Upper lobe of right lung (tissue), 1 donor: ENCODE results near the gene ECE2. TPM values are rescaled to one million over a fixed set of nuclear protein-coding genes. Genes with fewer than 3 reads are reported as not detected.
A peak's percentile ranks its signal among the peaks of the same experiment; 100 is the strongest.
"Not testable (repeated sequence)": the region's sequence is repeated elsewhere in the genome, so short reads cannot be mapped to it uniquely, and the experiment has no call there.

Experiments used
- ATAC-seq: fragments of 200-7000 bp; cut with Tn5 transposase; one replicate; pipeline ENCODE4 v1.9.1; 2020; ENCODE audit warnings: mild to moderate bottlenecking, moderate library complexity
- DNase-seq: peaks from one replicate; pipeline ENCODE4 v3.0.0-alpha.2; 2020
- H3K27ac ChIP-seq: fragments of 200-600 bp; one replicate; pipeline ENCODE4 v1.8.0; 2022
- H3K27me3 ChIP-seq: fragments of 200-600 bp; one replicate; pipeline ENCODE4 v1.8.0; 2022; ENCODE audit warnings: mild to moderate bottlenecking
- H3K36me3 ChIP-seq: fragments of 200-600 bp; one replicate; pipeline ENCODE4 v1.8.0; 2022
- H3K4me1 ChIP-seq: fragments of 200-600 bp; one replicate; pipeline ENCODE4 v1.8.0; 2022
- H3K4me3 ChIP-seq: fragments of 200-600 bp; one replicate; pipeline ENCODE4 v1.8.0; 2022; ENCODE audit warnings: mild to moderate bottlenecking
- H3K9me3 ChIP-seq: fragments of 200-600 bp; one replicate; pipeline ENCODE4 v1.8.0; 2022
- CTCF ChIP-seq: fragments of 200-600 bp; IDR thresholded peaks from one replicate; pipeline ENCODE4 v1.8.0; 2022; ENCODE audit warnings: antibody characterized with exemption
- intact Hi-C: fragments of 100-400 bp; cut with DNase I; formaldehyde crosslinking; loops from one replicate; pipeline ENCODE4 v1.11.0; 2022
- microRNA-seq: library from miRNA; unstranded; fragments of <30 nt; microRNA quantifications from one replicate; pipeline ENCODE4 v1.2.0, GENCODE V29; 2020; ENCODE audit warnings: borderline microRNAs expressed
- total RNA-seq: library from RNA; stranded (reverse); fragmentation: NEBNext Ultra II Directional; extraction: Animal tissue kit (Norgen Biotek cat#: 25700); gene quantifications from one replicate; pipeline ENCODE4 v1.2.1, GENCODE V29; 2021
- donor health status: DM: no; HTN: yes; CAD: no; lungs with severe emphysema.

Gene ECE2
- total RNA-seq, 1 donor from 2014 or later = not detected

- no peak for ATAC-seq
- peak overlapping the region; percentile 89 for H3K27ac ChIP-seq
- H3K4me1 ChIP-seq = peaks cover 26% of the 10 kb centered on the region
- DNase-seq = peak; percentile 75
- H3K27me3 ChIP-seq = no peaks in the 10 kb centered on the region
- peak; percentile 11 for TF ChIP-seq CTCF
- intact Hi-C loops = no loop called here
- H3K4me3 ChIP-seq = peak overlapping the region; percentile 21
- no peaks in the 10 kb centered on the region for H3K9me3 ChIP-seq
- H3K36me3 ChIP-seq = peaks cover 37% of the 10 kb centered on the region
These were observed 62.7 kb downstream of the ECE2 start for GRCh38 chr3:184338511-184338945.

- peak overlapping the region; percentile 89 for H3K27ac ChIP-seq
- intact Hi-C loops = no loop called here
- H3K36me3 ChIP-seq = peaks cover 36% of the 10 kb centered on the region
- H3K4me3 ChIP-seq = peak overlapping the region; percentile 21
- H3K27me3 ChIP-seq = no peaks in the 10 kb centered on the region
- no peaks in the 10 kb centered on the region for H3K9me3 ChIP-seq
- no peak for DNase-seq
- TF ChIP-seq CTCF = no peak
- ATAC-seq = no peak
- H3K4me1 ChIP-seq = peaks cover 26% of the 10 kb centered on the region
These were observed 63.2 kb downstream of the ECE2 start for GRCh38 chr3:184339001-184339400.

- H3K4me1 ChIP-seq = peaks cover 26% of the 10 kb centered on the region
- H3K27ac ChIP-seq, intact Hi-C loops, ATAC-seq, H3K27me3 ChIP-seq, DNase-seq, H3K9me3 ChIP-seq, H3K4me3 ChIP-seq: not testable (repeated sequence)
- peaks cover 34% of the 10 kb centered on the region for H3K36me3 ChIP-seq
These were observed 63.8 kb downstream of the ECE2 start for GRCh38 chr3:184339451-184340135.

GRCh38 chr3:184341925-184342324, 66.1 kb downstream of the ECE2 start:
- Histone ChIP-seq H3K4me3 (no peak overlapping the region), H3K4me1 (peaks cover 29% of the 10 kb centered on the region), H3K27me3 (no peaks in the 10 kb centered on the region), H3K27ac (peak overlapping the region; percentile 6), H3K9me3 (no peaks in the 10 kb centered on the region), H3K36me3 (peaks cover 35% of the 10 kb centered on the region)
- DNase-seq (peak; percentile 91), ATAC-seq (peak; percentile 78)
- no peak for TF ChIP-seq CTCF
- intact Hi-C loops = no loop called here

Small RNA genes lying within 50 kb of the gene (microRNA-seq; reads per million reads assigned to microRNA genes)
- not detected for gene MIR1224

Other genes starting within 250 kb of the ECE2 start
- gene HTR3D, start 244.3 kb upstream of the ECE2 start, total RNA-seq = not detected
- not detected for gene HTR3C, start 223.0 kb upstream of the ECE2 start, total RNA-seq
- gene HTR3E, start 179.0 kb upstream of the ECE2 start, total RNA-seq = not detected
- gene EIF2B5, start 140.7 kb upstream of the ECE2 start, total RNA-seq = 37.6 TPM
- gene DVL3, start 120.6 kb upstream of the ECE2 start, total RNA-seq = 54.1 TPM
- 245 TPM for gene AP2M1, start 101.2 kb upstream of the ECE2 start, total RNA-seq
- gene ABCF3, start 89.8 kb upstream of the ECE2 start, total RNA-seq = 60.9 TPM
- gene VWA5B2, start 46.4 kb upstream of the ECE2 start, total RNA-seq = not detected
- 33.8 TPM for gene ALG3, start 27.1 kb upstream of the ECE2 start, total RNA-seq
- gene EEF1AKMT4, start 26.4 kb upstream of the ECE2 start, total RNA-seq = 2.7 TPM
- not detected for gene CAMK2N2, start 14.5 kb upstream of the ECE2 start, total RNA-seq
- gene PSMD2, start 23.2 kb downstream of the ECE2 start, total RNA-seq = 152 TPM
- gene EIF4G1, start 38.6 kb downstream of the ECE2 start, total RNA-seq = 295 TPM
- 19.0 TPM for gene FAM131A, start 61.6 kb downstream of the ECE2 start, total RNA-seq
- 3.8 TPM for gene CLCN2, start 85.6 kb downstream of the ECE2 start, total RNA-seq
- 63.2 TPM for gene POLR2H, start 85.7 kb downstream of the ECE2 start, total RNA-seq
- gene THPO, start 102.2 kb downstream of the ECE2 start, total RNA-seq = 0.20 TPM
- gene CHRD, start 104.0 kb downstream of the ECE2 start, total RNA-seq = 5.3 TPM